RWPE1 (cell line): ENCODE results near the gene ELP6.
"Not testable (repeated sequence)": the region's sequence is repeated elsewhere in the genome, so short reads cannot be mapped to it uniquely, and the experiment has no call there.

Experiments used
- CTCF ChIA-PET: fragments of 350-600 bp; sonication (Branson Sonifier 250); formaldehyde crosslinking; extraction: SDS; loops from one replicate; lab custom pipeline; 2021; lab: Yijun Ruan, JAX
- POLR2A ChIA-PET: fragments of 400-600 bp; formaldehyde crosslinking; extraction: SDS; loops from one replicate; lab custom pipeline; 2020; ENCODE audit warnings: antibody characterized with exemption; ENCODE audit not compliant: low non-redundant PET; lab: Yijun Ruan, JAX
- DNase-seq: peaks from one replicate; pipeline ENCODE4 v3.0.0; 2012; ENCODE audit warnings: low spot score
- H3K27ac ChIP-seq: fragments of 450-650 bp; 2 replicates; pipeline ENCODE4 v1.5.1; 2017
- CTCF ChIP-seq: fragments of 450-650 bp; conservative IDR thresholded peaks from 2 replicates; pipeline ENCODE4 v1.5.1; 2017; ENCODE audit warnings: low read depth, mild to moderate bottlenecking

Gene ELP6

GRCh38 chr3:47515864-47516319 is 2.4 kb upstream of the ELP6 start:
- TF ChIP-seq CTCF = no peak
- no peak overlapping the region for H3K27ac ChIP-seq
- POLR2A ChIA-PET = no interaction called here
- DNase-seq = no peak
- CTCF ChIA-PET = no interaction called here

GRCh38 chr3:47515100-47515499 is 1.6 kb upstream of the ELP6 start:
- DNase-seq = no peak
- no peak for TF ChIP-seq CTCF
- ChIA-PET POLR2A (no interaction called here), CTCF (interaction anchor here (0.6 to 0.7 kb wide), 2 partner anchors 55 to 265 kb away, joined by 3 to 4 read pairs; no protein-coding TSS in a partner anchor)
- H3K27ac ChIP-seq = no peak overlapping the region

- ChIA-PET POLR2A (interaction anchor here (0.7 kb wide), 1 partner anchor 274 kb away, joined by 13 read pairs; no protein-coding TSS in a partner anchor), CTCF (no interaction called here)
- TF ChIP-seq CTCF = no peak
- no peak for DNase-seq
- peak overlapping the region; percentile 100 for H3K27ac ChIP-seq
These were observed 942 bp downstream of the ELP6 start for GRCh38 chr3:47512416-47513124.

- CTCF ChIA-PET, H3K27ac ChIP-seq, POLR2A ChIA-PET, DNase-seq: not testable (repeated sequence)
These were observed 8.2 kb downstream of the ELP6 start for GRCh38 chr3:47505267-47505666.

- TF ChIP-seq CTCF = no peak
- no peak for DNase-seq
- ChIA-PET CTCF (no interaction called here), POLR2A (no interaction called here)
- H3K27ac ChIP-seq = 0 out of 2 replicates have a peak overlapping the region, but pooled peaks have one; percentile 8
These were observed 9.4 kb downstream of the ELP6 start for GRCh38 chr3:47504113-47504512.

- ChIA-PET POLR2A (no interaction called here), CTCF (no interaction called here)
- no peak overlapping the region for H3K27ac ChIP-seq
- no peak for DNase-seq
- no peak for TF ChIP-seq CTCF
These were observed 10.5 kb downstream of the ELP6 start for GRCh38 chr3:47503033-47503432.

GRCh38 chr3:47496892-47497291 is 16.6 kb downstream of the ELP6 start:
- H3K27ac ChIP-seq = 0 out of 2 replicates have a peak overlapping the region, but pooled peaks have one; percentile 7
- ChIA-PET CTCF (no interaction called here), POLR2A (no interaction called here)
- no peak for DNase-seq
- TF ChIP-seq CTCF = no peak
